GM19240 (cell line): ENCODE measurements around the gene POSTN.

Experiments used
- DNase-seq: peaks from one replicate; pipeline ENCODE4 v3.0.0; 2011; ENCODE audit warnings: low spot score; ENCODE audit not compliant: insufficient read length

The POSTN gene

DNA sequence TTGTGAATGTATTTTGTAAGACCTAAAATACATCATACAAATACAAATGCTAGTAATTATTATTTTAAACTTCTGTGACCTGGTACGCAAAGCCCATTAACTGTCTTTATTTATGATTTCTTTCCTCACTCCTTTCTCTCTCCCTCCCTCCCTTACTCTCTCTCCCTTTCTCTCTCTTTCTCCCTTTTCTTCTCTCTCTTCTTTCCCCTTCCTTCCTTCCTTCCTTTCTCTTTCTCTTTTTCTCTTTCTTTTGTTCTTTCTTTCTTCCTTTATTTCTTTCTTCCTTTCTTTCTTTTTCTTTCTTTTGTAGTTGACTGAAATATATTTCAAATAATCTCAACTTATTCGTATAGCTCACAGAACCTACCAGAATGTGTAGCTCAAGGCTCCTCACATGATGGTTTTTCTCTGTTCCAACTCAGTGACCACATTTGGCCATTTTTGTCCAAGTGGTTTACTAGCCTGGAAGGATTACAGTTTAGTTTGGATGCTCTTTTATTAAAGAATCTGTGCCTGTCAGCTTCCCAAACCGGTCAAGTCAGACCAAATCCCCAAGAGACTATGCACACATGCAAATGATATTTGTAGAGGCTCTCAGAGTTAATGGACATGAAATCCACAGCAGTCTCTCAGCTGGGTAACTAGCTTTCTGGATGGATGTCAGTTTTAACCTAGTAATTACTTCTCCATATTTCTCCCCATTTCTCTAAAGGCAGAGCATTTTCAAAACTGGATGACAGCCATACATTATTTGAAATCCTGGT, 71.7 kb downstream of the POSTN start:
- no peak for DNase-seq

DNA sequence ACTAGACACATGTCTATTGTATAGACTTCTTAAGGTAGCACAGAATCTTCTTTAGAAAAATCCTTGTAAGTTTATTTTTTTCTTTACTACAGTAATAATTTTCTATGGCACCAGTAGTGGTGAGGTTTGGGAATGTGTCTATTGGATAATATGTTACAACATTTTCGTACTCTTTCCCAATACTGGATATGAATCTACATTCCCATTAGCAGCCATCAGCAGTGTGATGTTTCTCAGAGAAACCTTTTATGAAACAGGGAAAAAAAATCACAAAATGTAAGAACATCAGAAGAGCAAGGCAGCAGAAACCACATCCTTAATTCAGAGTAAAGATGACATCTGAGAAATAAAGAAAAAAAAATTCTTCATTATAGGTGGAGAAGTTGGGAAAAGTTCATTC, 83.3 kb downstream of the POSTN start:
- no peak for DNase-seq
